Measurements from ENCODE around the gene HOXA13. TPM values are rescaled to one million over a fixed set of nuclear protein-coding genes. Genes with fewer than 3 reads are reported as not detected.

HOXA13 gene
- total RNA-seq, 4 donors from 2014 or later = 0.82 to 2.4 (median 1.7) TPM

DNA sequence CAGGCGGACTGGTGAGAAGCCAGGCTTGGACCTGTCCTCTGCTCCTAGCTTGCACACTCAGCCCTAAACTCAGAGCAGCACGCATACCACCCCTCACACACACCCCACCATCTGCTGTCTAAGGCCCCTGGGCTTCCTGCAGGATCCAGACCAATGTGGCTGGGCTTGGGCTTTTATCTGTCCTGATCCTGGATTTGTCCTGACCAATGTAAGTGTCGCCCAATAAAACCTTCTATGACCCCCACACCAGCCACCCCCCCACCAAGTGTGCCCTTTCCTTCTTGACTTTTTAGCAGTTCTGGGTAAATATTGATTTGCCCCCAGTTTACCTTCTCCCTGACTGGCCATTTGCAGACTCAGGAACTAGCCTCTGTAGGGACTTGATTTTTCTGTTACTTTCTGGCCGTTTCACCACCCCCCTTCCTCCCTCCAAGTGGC lies 1.7 kb upstream of the HOXA13 start:
- Histone ChIP-seq H3K27me3 (peaks cover 52 to 78% (median 62%) of the 10 kb centered on the region in 3 donors), H3K9me3 (no peaks in the 10 kb centered on the region), H3K4me3 (no peak overlapping the region), H3K27ac (no peak overlapping the region), H3K4me1 (peaks cover 16 to 27% of the 10 kb centered on the region in 2 donors), H3K36me3 (no peaks in the 10 kb centered on the region)
- DNase-seq (no peak), ATAC-seq (no peak)
- in situ Hi-C loops (cut with MboI; ENCODE audit: low sequenced_read_pairs in 4 of 4) = loop anchor here (10.0 to 25.0 kb wide), 6 partner anchors 361 to 813 kb away; no protein-coding TSS in a partner anchor
- TF ChIP-seq POLR2A (IDR thresholded peaks at IDR 0.05) (no peak), CTCF (IDR thresholded peaks at IDR 0.05 in 4 of 5, conservative IDR thresholded peaks at IDR 0.05 in 1 of 5) (no peak)
- intact Hi-C loops (cut with DNase I; ENCODE audit: low total_unique reads) = no loop called here

GRCh38 chr7:27200761-27201579 lies 1.1 kb upstream of the HOXA13 start:
- Histone ChIP-seq H3K4me1 (peaks cover 16 to 31% of the 10 kb centered on the region in 2 donors), H3K4me3 (peak overlapping the region; percentile 52 to 71 (median 62)), H3K36me3 (no peaks in the 10 kb centered on the region), H3K27me3 (peaks cover 52 to 71% (median 56%) of the 10 kb centered on the region in 3 donors), H3K9me3 (no peaks in the 10 kb centered on the region), H3K27ac (no peak overlapping the region)
- intact Hi-C loops (cut with DNase I; ENCODE audit: low total_unique reads) = loop anchor here (1.0 kb wide), 1 partner anchor 462 kb away; no protein-coding TSS in a partner anchor
- ATAC-seq (no peak), DNase-seq (no peak)
- no peak for TF ChIP-seq POLR2A (IDR thresholded peaks at IDR 0.05)
- TF ChIP-seq CTCF (IDR thresholded peaks at IDR 0.05 in 4 of 5, conservative IDR thresholded peaks at IDR 0.05 in 1 of 5) = no peak
- in situ Hi-C loops (cut with MboI; ENCODE audit: low sequenced_read_pairs in 4 of 4) = loop anchor here (10.0 to 25.0 kb wide), 6 partner anchors 361 to 814 kb away; no protein-coding TSS in a partner anchor

DNA sequence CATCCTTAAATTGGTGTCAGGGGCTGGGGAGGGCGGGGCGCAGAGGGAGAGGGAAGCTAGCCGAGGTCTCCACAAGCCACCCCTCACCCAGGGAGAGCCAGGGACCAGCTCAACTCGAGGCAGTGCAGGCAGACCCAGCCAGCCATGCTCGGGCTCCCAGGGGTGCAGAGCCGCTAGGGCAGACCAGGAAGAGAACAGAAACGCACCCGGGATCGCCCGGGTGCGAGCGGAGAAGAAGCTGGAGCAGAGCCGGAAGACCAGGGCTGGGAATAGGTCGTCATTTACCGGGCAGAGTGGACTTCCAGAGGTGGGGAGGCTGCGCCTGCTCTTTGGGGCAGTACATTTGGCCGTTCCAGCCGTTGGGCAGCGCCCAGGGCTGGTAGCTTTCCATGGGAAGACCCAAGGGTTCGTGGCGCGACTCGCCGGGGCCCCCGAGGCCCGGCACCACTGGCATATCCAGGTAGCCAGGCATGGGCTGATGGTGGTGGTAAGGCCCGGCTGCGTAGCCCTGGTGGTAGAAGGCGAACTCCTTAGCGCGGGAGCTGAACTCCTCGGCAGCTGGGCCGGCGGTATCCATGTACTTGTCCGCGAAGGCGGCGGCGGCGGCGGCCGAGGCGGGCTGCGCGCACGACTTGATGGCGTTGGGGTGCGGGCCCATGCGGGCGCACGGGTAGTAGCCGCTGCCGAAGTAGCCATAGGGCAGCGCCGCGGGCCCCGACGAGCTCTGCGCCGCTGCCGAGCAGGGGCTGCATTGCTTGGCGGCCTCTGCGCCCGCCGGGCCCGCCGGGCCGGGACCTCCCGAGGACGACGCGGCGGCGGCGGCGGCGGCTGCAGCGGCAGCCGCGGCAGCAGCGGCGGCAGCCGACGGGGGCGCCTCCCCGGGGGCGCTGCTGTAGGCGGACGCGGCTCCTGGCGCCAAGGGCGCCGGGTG lies 755 bp downstream of the HOXA13 start:
- H3K4me3 ChIP-seq = peak overlapping the region; percentile 50 to 75 (median 69)
- H3K4me1 ChIP-seq = peaks cover 9 to 31% of the 10 kb centered on the region in 2 donors
- intact Hi-C loops (cut with DNase I; ENCODE audit: low total_unique reads) (loop anchor here (1.0 to 5.0 kb wide), 2 partner anchors 377 to 578 kb away; no protein-coding TSS in a partner anchor), in situ Hi-C loops (cut with MboI; ENCODE audit: low sequenced_read_pairs in 4 of 4) (loop anchor here (10.0 to 25.0 kb wide), 7 partner anchors 466 to 1437 kb away; partner anchors contain the start of genes CREB5 (in 1 of the 4) and HIBADH (in 1 of the 4))
- no peak for DNase-seq
- no peaks in the 10 kb centered on the region for H3K9me3 ChIP-seq
- H3K27ac ChIP-seq = peak overlapping the region in 3 of 4 donors; percentile 74 to 90 (median 75)
- H3K36me3 ChIP-seq = no peaks in the 10 kb centered on the region
- TF ChIP-seq CTCF (IDR thresholded peaks at IDR 0.05 in 4 of 5, conservative IDR thresholded peaks at IDR 0.05 in 1 of 5) = no peak
- no peak for TF ChIP-seq POLR2A (IDR thresholded peaks at IDR 0.05)
- H3K27me3 ChIP-seq = peaks cover 33 to 62% (median 38%) of the 10 kb centered on the region in 3 donors
- ATAC-seq = peak; percentile 45 to 49

- intact Hi-C loops (cut with DNase I; ENCODE audit: low total_unique reads) (loop anchor here (5.0 kb wide), 1 partner anchor 579 kb away; no protein-coding TSS in a partner anchor), in situ Hi-C loops (cut with MboI; ENCODE audit: low sequenced_read_pairs in 4 of 4) (loop anchor here (10.0 to 25.0 kb wide), 7 partner anchors 467 to 1436 kb away; partner anchors contain the start of genes CREB5 (in 1 of the 4) and HIBADH (in 1 of the 4))
- Histone ChIP-seq H3K27ac (peak overlapping the region in 1 of 4 donors; percentile 90), H3K4me3 (peak overlapping the region; percentile 50 to 75 (median 69)), H3K4me1 (peaks cover 9 to 37% of the 10 kb centered on the region in 2 donors), H3K9me3 (no peaks in the 10 kb centered on the region), H3K36me3 (no peaks in the 10 kb centered on the region), H3K27me3 (peaks cover 25 to 57% (median 31%) of the 10 kb centered on the region in 3 donors)
- DNase-seq = no peak
- no peak for TF ChIP-seq CTCF (IDR thresholded peaks at IDR 0.05 in 4 of 5, conservative IDR thresholded peaks at IDR 0.05 in 1 of 5)
- TF ChIP-seq POLR2A (IDR thresholded peaks at IDR 0.05) = no peak
- ATAC-seq = no peak
Observed at GRCh38 chr7:27198138-27198841, 1.6 kb downstream of the HOXA13 start.
